Kidney (tissue), 14 donors: ENCODE data around the gene VAV2. TPM values are rescaled to one million over a fixed set of nuclear protein-coding genes. Genes with fewer than 3 reads are reported as not detected.

Source experiments
- DNase-seq, 5 donors: peaks; one replicate each; pipeline ENCODE4 v3.0.0-alpha.2; 2013 to 2020
- FAIRE-seq: peaks from 2 replicates; lab custom pipeline; 2012; peaks lifted over from hg19 to GRCh38; lab: Jason Lieb, UNC
- H3K27ac ChIP-seq, 2 donors: one replicate each; pipeline ENCODE4 v1.7.0; 2013; ENCODE audit warnings: low read depth in 2 of 2, low read length in 2 of 2, inconsistent platforms in 1 of 2
- H3K27me3 ChIP-seq: one replicate; pipeline ENCODE4 v1.7.1; 2013; ENCODE audit warnings: low read length, inconsistent platforms; ENCODE audit not compliant: control insufficient read depth, insufficient read depth
- H3K36me3 ChIP-seq, 3 donors: one replicate each; pipeline versions ENCODE4 v1.7.0 to v1.7.1; 2013; ENCODE audit warnings: low read length in 3 of 3, control low read depth in 1 of 3, inconsistent platforms in 1 of 3; ENCODE audit not compliant: insufficient read depth in 3 of 3, control insufficient read depth in 2 of 3
- H3K4me1 ChIP-seq, 3 donors: one replicate each; pipeline versions ENCODE4 v1.7.0 to v1.7.1; 2013; ENCODE audit warnings: low read length in 3 of 3, inconsistent platforms in 1 of 3, low read depth in 1 of 3; ENCODE audit not compliant: control insufficient read depth in 2 of 3, insufficient read depth in 2 of 3
- H3K4me3 ChIP-seq, 3 donors: one replicate each; pipeline versions ENCODE4 v1.7.0 to v1.8.1; 2013; ENCODE audit warnings: low read length in 3 of 3, control low read depth in 1 of 3, inconsistent platforms in 1 of 3
- H3K9ac ChIP-seq, 3 donors: one replicate each; pipeline versions ENCODE4 v1.7.0 to v1.7.1; 2013; ENCODE audit warnings: low read length in 3 of 3, control low read depth in 1 of 3, inconsistent platforms in 1 of 3
- H3K9me3 ChIP-seq, 3 donors: one replicate each; pipeline versions ENCODE4 v1.7.0 to v1.7.1; 2013; ENCODE audit warnings: low read length in 3 of 3, control low read depth in 1 of 3, inconsistent platforms in 1 of 3; ENCODE audit not compliant: control insufficient read depth in 2 of 3, insufficient read depth in 1 of 3
- CTCF ChIP-seq: IDR thresholded peaks from 3 replicates; pipeline ENCODE4 v1.5.1; 2012; ENCODE audit warnings: mild to moderate bottlenecking, moderate library complexity, borderline replicate concordance; ENCODE audit not compliant: insufficient read depth; ENCODE audit errors: extremely low read depth
- intact Hi-C: fragments of 100-400 bp; cut with DNase I; formaldehyde crosslinking; loops from one replicate; pipeline ENCODE4 v1.11.1; 2022
- polyA plus RNA-seq: library from polyadenylated mRNA; stranded (reverse); fragments of 350-450 nt; fragmentation: Illumina TruSeq; extraction: RNeasy Lipid Tissue Mini Kit (QIAGEN cat#74804); gene quantifications from one replicate; pipeline ENCODE4 v1.2.3, GENCODE V29; 2014; ENCODE audit warnings: low read depth, low replicate concordance; ENCODE audit not compliant: insufficient read depth
- total RNA-seq: library from RNA; stranded (reverse); fragmentation: NEBNext Ultra II Directional; extraction: Animal tissue kit (Norgen Biotek cat#: 25700); gene quantifications from one replicate; pipeline ENCODE4 v1.2.1, GENCODE V29; 2021
- donor health status: control.
- donor health status: control.
- donor health status: control.
- donor health status: control.
- donor health status: control.
- donor health status: DM: yes; HTN: yes; CAD: no.
- donor health status: Normal renal cell carcinoma (clear cell type).

The VAV2 gene
- total and polyA plus RNA-seq, 2 donors from 2014 or later = 22.3 to 47.1 TPM

GRCh38 chr9:133935328-133936005 is 56.7 kb downstream of the VAV2 start:
- H3K9ac ChIP-seq = peak overlapping the region in 1 of 3 donors; percentile 55
- FAIRE-seq (no peak), DNase-seq (peak in 2 of 5 donors; percentile 68 to 95)
- peak overlapping the region; percentile 59 to 82 for H3K27ac ChIP-seq
- intact Hi-C loops = no loop called here
- peak; percentile 24 for TF ChIP-seq CTCF
- H3K4me1 ChIP-seq = peaks cover 0 to 44% (median 40%) of the 10 kb centered on the region in 3 donors
- no peaks in the 10 kb centered on the region for H3K9me3 ChIP-seq
- H3K36me3 ChIP-seq = peaks cover 6% of the 10 kb centered on the region in 3 donors
- no peaks in the 10 kb centered on the region for H3K27me3 ChIP-seq
- H3K4me3 ChIP-seq = no peak overlapping the region

DNA sequence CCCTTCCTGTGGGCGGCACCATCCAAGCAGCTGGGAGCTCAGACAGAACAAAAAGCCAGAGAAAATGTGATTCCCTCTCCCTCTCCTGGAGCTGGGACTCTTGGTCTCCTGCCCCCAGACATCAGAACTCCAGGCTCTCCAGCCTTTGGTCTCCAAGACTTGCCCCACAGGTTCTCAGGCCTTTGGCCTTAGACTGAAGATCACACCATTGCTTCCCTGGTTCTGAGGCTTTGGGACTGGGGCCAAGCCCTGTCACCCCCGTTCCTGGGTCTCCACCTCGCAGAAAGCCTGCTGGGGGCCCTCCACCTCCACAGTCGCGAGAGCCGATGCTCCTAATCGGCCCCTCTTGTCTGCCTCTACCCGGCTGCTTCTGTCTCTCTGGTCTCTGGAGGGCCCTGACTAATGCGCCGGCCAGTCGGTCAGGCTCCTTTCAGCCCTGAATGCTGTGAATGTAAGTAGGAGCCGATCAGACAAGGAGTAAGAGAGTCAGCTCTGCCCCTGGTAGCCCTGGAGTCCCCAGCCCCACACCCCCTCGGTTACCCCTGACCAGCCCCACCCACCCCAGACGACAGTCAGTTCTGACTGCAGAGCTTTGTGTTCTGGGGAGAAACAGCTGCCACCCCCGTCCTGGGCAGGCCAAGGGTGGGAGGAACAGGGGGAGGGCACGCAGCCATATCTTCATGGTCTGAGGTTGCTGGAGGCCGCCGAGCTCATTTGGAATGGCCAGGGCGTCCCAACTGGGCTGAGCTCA is 57.5 kb downstream of the VAV2 start:
- no peak for TF ChIP-seq CTCF
- H3K36me3 ChIP-seq = peaks cover 6% of the 10 kb centered on the region in 3 donors
- no peaks in the 10 kb centered on the region for H3K9me3 ChIP-seq
- peak overlapping the region in 1 of 3 donors; percentile 55 for H3K9ac ChIP-seq
- FAIRE-seq = no peak
- intact Hi-C loops = no loop called here
- H3K4me3 ChIP-seq = no peak overlapping the region
- no peak for DNase-seq
- H3K27ac ChIP-seq = peak overlapping the region; percentile 22 to 23
- no peaks in the 10 kb centered on the region for H3K27me3 ChIP-seq
- peaks cover 0 to 43% (median 43%) of the 10 kb centered on the region in 3 donors for H3K4me1 ChIP-seq

- FAIRE-seq (no peak), DNase-seq (no peak)
- no peak for TF ChIP-seq CTCF
- H3K4me1 ChIP-seq = peaks cover 0 to 38% (median 38%) of the 10 kb centered on the region in 3 donors
- H3K9me3 ChIP-seq = no peaks in the 10 kb centered on the region
- intact Hi-C loops = no loop called here
- no peak overlapping the region for H3K4me3 ChIP-seq
- H3K36me3 ChIP-seq = peaks cover 6% of the 10 kb centered on the region in 3 donors
- no peak overlapping the region for H3K9ac ChIP-seq
- H3K27me3 ChIP-seq = no peaks in the 10 kb centered on the region
- H3K27ac ChIP-seq = no peak overlapping the region
Observed at GRCh38 chr9:133933426-133934026, 58.6 kb downstream of the VAV2 start.
